COLO668 (cell line): Measurements from ENCODE around the gene PRKN.

Source experiments
- DNase-seq: peaks from one replicate; lab custom pipeline; 2025; ENCODE audit not compliant: unreplicated experiment; lab: John Stamatoyannopoulos, UW

Gene PRKN

DNA sequence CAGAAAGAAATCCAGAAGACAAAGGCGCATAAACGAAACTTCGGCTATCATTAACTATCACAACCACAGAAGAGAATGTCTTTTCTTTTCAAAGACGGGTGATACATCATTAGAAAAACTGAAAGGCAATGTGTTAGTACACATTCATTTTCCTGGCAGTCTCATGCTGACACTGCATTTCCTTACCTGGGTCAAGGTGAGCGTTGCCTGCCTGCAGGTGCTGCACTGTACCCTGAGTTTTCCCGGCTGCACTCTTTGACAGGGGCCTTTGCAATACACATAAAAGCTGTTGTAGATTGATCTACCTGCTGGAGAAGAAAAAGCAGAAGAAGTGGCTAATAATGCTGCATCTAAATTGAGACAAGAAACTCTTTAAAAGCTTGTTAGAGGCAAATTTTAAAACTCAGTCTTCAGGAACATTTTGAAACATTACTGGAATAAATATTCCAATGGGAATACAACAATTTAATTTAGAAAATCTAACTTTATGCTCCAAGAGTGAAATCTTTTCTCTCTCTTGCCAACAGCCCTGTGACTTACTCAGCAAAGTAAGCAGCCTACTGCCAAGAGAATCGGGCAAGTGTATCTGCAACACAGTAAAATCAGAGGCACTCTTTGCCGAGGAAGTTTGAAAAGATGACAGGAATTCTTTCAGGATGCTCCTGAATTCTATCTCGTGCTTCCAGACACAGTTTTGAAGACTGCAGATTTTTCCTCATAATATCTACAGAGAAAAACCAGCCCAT, 526.4 kb downstream of the PRKN start:
- no peak for DNase-seq

DNA sequence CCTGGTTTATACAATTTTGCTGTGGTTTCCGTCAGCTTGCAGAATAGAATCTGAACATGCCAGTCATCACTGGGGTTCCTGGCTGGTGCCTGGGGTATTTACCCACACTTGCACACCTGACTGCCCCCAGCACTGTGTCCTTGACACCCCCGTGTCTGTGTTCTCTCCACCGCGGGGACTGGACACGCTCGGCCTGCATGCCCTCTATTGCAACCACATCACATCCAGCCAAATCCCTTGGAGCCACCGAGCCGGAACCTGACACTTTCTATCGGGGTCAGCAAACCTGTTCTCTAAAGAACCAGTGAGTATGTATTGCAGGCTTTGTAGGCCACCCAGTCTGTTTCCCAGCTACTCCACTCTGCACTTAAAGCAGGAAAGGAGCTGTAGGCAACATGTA, 527.5 kb downstream of the PRKN start:
- DNase-seq = no peak

DNA sequence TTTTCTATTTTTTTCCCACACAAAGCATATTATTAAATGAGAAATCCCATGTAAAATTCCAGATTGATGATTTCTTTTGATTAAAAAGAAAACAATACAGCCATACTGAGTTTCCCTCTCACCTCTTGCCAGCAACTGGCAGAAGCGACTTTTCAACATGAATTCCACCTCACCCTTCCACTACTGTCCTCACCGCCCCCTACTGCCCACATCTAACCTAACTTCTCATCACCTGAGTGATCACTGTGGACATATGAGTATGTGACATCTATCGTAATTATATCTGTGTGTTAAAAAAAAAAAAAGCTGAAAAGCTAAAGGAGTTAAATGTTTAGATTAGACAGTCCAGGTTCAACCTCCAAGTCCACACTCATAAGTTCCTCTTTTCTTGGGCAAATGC, 528.6 kb downstream of the PRKN start:
- DNase-seq = no peak

DNA sequence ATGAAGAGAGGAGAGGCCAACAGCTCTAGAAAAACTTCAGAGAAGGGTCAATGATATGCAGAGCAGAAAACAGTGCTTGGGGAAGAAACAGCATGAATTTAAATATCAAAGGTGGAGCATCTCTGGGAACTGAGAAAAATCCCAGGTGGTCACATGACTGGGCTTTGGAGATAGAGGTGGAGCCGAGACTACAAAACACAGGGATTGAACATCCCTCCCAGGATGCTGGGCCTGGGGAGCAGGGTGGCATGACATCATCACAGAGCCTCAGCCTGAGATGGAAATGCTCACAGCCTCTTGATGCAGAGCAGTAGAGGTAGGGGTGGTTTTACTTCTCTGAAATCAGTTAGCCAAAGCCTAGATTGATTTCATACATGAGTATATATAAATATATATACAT, 529.5 kb downstream of the PRKN start:
- DNase-seq = no peak

DNA sequence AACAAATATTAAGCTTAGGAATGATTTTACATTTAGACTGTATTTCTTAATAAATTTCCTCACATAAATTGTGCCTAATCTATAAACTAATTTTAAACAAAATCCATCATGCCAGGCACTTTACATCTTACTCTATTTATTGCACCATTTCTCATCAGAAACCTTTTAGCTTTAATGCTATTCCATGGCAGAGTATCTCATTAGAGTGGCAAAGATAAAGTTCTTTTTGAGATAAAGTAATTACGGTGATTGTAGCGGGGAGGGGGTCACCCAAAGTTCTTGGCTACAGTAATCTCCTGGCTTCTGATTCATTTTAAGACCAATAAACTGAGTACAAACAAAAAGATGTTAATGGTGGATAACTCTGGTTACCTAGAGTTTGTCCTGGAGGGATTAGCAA, 532.1 kb downstream of the PRKN start:
- no peak for DNase-seq

DNA sequence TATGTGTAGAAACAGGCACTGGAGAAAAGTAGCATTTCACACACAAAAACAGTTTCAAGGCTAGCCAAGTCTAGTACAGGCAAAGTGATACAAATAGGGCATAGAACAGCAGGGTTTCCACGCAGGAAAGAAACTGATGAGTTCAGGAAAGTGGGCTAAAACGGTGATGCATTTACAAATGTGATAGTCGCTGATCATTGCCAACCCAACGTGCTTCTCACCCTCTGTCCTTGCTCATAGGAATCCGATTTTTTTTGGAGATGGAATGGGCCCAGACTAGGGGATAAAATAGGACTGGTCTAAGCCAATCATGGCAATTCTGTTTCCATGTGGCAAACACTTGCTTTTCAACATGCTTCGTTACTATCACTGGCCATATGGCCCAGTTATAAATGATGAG, 536.6 kb downstream of the PRKN start:
- DNase-seq = no peak

DNA sequence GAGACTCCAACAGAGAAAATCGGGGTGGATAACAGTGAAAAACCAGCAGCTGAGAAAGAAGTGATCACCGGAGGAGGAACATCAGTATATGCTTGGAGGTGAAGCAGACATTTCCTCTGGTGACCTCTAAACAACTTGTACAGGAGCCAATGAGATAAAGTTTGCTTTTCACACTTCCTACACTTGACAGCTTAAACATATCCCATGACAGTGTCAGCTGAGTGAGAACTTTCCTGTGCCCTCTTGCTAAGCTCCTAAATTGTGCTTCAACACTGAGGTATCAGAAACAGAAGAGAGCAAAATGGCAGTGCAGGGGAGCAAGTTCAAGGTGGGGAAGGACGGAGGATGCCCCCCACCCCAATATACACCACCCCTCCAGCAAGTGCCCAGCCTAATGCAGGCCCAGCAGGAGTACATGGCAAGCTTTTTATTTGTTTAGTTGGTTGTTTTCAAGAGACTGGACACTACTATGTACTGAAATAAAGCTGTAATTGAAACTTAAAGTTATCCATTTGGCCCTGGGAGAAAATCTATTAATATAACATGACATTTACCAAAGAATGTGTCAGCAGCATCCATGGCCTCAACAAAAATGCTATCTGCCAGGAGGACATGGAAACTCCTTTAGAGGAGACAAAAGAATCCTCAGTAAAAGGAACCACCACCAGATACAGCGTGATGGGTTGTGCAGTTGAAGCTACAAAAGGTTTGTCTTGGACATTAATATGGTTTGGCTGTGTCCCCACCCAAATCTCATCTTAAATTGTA, 540.2 kb downstream of the PRKN start:
- no peak for DNase-seq

DNA sequence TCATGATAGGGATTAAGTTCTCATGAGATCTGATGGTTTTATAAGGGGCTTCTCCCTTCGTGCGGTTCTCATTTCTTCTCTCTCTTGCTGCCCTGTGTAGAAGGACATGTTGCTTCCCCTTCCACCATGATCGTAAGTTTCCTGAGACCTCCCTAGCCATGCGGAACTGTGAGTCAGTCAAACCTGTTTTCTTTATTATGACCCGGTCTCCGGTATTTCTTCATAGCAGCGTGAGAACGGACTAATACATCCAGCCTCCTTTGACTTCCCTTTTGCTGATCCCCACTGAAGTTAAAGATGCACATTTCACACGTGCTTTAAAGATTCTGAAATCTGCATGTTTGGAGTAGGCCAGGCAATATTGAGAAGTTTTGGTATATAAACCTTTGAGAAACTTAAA, 543.1 kb downstream of the PRKN start:
- no peak for DNase-seq

DNA sequence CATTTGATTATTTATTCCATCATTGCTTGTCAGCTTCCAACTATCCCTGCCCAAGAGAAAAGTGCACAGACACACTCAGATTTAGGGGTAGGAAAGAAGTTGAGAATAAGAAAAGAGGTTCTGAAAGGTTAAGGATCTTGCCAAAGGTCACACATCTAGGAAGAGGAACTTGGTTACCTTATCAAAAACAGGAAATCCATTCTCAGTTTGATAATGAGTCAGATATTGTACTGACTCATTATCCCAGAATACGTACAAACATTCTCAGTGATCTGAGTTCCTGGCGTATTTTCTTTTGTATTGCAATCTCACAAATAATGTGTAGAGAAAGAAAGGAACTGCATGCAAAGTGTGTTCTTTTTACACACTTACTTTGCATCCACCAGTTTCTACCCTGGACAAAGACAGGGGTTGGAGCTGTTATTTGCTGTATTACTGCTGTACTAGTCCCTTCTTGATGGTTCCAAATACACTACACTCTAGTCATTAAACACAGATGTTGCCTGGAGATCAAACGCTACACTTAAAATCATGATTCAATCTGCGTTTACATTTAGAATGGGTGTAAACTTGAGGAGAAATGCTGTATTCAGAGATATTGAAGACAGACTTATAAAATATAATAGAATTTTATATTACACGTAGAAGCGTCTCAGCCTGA, 545.7 kb downstream of the PRKN start:
- no peak for DNase-seq

DNA sequence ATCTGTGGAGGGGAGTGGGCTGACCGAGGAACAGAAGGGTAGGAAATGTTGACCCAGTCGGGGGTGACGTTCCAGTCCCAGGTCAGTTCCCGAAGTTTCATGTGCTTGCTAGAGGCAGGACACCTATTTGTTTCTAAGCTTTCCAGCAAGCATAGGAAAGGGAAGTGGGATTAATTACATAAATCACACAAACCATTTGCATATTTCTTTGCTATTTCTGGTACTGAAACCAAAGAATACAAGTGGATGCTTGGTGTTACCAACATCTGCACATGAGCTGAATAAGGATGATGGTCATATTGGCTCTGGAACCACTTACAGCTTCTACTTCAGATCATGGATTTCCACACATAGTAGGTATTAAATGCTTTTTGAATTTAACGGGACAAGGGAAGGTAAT, 546.5 kb downstream of the PRKN start:
- no peak for DNase-seq

DNA sequence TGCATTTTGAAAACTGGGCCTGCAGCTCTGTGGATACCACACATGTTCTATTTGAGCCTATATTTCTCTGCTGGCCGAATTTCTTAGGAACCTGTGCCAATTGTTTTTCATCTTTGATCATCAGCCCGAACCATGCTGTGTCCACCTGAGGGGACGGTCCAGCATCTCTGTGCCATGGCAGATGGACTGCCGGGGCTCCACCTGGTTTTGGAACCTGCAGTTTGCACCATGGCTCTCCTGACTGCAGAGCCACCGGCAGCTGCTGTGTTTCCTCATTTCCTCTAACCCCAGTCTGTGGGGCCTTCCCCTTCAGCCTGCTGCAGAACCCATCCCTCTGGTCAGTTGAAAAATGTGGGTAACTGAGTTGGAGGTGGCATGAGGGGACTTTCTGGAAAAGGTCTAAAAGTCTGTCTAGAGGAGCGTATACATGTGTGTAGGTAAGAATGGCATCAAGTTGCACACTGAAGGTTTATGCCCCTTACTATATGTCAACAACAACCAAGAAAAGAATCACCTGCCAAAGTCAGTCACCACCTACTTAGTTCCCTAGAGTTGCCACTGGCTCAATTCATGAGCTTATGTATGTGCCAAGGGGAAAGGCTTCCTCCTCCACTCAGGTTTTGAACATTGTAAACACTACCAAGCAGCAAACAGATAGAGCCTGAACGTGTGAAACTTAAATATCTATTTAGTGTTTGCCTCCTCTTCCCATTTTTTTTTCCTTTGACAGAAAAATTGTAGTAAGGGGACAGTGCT, 548.2 kb downstream of the PRKN start:
- no peak for DNase-seq

DNA sequence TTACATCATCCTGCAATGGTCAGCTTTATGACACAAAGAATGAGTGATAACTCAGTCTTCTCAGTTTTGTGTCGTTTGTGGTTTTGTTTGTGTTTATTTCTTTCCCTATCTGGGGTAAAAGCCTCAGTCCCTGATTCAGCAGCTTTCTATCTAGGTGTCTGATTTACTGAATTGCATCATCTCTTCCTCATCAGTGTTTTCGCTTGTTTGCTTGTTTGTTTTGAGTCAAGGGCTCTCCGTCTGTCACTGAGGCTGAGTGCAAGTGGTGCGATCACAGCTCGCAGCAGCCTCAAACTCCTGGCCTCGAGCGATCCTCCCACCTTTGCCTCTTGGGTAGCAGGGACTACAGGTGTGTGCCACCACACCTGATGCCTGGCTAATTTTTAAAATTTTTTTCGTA, 548.9 kb downstream of the PRKN start:
- DNase-seq = no peak

DNA sequence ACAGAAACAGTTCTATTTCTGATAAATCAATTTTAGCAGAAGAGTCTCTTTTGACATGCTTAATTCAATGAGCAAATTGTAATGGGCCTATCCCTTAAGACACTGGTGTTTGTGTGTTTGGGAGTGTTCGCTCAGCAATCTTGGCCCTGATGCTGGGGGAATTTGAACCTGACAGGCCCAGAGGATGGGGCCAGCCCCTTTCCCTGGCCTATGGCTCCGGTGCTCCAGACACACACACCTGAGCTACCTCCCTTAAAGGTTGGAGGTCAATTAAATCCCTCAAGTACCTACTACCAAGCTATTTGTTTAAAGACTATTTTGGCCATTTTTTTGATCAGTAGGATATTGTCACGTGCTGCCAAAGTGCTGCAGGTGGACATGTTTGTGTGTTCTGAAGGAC, 549.3 kb downstream of the PRKN start:
- DNase-seq = no peak

DNA sequence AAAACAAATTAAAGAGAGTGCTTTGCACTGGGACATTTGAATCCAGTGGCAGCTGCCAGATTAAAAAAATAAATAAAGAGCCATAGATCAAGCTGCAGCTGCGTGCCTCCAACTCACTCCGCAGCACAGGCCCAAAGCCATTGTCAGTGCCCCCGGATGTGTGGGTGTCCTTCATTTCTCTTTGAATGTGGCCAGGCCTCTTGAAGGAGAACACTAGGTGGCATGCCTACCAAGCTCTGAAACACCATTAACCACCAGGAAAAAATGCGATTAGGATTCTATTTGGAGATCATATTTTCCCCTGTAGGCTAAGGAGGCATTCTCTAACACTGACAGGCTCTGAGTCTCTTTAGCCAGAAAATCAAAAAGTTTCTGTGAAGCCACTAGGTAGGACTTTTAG, 549.8 kb downstream of the PRKN start:
- DNase-seq = no peak

DNA sequence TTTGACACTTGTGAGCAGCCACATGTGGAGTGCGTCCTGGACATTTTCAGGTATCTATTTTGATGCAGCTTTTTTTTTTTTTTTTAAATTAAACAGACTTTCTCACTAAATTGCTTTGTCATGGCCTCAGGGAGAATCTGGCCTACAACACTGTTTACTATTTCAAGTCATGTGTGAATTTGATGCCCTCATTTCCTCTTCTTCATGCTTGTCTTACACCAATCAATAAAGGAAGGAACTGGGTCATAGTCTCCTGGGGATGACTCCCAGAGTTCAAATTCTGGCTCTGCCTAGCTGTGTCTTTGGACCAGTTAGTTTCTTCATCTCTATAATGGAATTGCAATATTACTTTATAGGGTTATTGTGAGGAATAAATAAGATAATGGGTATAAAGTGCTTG, 554.1 kb downstream of the PRKN start:
- no peak for DNase-seq

DNA sequence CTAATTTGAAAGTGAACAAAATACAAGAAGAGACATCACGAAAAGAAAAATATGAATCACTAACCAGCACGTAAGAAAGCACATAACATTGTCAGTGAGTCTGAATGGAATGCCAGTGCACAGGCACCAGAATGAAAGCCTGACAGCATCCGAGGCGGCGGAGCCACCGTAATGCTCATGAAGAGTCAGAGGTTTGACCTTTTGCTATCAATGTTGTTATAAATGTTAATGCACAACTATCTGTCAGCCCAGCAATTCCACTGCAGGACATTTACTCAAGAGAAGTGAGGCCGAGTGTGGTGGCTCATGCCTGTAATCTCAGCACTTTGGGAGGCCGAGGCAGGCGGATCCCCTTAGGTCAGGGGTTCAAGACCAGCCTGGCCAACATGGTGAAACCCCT, 562.1 kb downstream of the PRKN start:
- no peak for DNase-seq

DNA sequence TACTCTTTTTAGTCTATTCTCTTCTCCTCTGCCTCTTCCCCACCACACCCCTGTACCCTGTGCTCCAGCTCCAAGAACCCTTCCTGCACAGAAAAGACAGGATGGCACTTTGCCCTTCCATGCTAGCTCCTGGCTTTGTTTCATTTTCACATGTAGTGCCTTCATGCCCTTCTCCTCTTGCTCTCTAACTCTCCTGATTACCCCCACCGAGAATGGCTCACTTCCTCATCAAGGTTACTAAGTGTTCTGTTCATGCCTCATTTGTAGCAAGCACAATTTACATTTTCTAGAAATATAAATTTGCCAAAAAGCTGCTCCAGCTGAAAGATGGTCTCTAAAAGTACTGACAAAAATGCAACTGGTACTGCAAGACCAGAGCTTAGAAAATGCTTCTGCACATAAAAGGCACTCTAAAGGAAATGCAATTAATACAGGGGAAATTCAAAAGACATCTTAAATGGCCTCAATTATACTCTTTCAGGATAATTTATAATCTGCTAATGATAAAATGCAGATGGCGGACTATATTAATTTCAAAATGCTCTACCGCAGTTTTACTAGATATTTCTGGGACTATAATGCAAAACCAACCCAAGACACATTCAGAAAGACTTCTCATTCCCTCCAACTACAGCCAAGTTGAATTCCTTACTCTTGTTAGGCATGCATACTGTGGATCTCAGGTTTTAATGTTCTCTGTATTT, 570.2 kb downstream of the PRKN start:
- no peak for DNase-seq

DNA sequence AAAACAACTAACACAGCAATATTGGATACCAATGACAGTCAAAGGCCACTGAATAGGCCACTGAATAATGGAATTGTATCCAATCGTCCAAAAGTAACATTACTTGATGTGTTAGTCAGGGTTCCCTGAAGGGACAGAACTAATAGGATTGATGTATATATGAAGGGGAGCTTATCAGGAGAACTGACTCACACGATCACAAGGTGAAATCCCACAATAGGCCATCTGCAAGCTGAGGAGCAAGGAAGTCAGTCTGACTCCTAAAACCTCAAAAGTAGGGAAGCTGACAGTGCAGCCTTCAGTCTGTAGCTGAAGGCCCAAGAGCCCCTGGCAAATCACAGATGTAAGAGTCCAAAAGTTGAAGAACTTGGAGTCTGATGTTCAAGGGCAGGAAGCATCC, 571.4 kb downstream of the PRKN start:
- no peak for DNase-seq

DNA sequence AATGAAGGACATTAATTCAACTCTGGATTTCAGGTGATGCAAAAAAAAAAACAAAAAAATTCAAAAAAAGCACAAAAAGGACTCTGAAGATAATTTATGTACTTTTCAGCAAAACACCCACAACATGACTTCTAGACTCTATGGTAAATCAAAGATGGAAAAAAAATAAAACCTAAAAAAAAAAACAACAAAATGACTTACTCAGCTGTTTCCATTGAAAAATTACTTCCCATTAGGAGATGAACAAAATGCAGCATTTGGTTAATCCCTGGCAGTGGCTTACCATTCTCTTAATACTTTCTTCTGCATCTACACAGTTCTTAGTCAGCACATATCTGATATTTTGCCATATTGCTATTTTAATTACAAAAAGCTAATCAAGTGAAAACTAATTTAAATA, 572.6 kb downstream of the PRKN start:
- DNase-seq = no peak

DNA sequence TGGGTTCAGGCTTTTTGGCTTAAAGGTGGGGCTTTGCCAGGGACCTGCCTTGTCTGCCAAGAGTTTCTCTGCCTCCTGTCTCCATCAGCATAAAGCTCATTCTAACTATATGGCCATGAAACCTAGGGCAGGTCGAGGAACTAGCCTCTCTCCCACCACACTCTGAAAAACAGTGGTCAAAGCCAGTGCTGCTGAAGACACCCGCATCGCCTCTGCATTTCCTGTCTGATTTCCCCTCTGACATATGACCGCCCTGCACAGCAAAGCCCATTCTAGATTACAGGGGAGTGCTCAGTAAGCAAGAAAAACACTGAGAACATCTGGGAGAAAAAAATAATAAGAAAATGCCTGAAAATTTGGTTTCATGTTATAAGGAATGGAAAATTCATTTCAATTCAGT, 573.6 kb downstream of the PRKN start:
- DNase-seq = no peak

DNA sequence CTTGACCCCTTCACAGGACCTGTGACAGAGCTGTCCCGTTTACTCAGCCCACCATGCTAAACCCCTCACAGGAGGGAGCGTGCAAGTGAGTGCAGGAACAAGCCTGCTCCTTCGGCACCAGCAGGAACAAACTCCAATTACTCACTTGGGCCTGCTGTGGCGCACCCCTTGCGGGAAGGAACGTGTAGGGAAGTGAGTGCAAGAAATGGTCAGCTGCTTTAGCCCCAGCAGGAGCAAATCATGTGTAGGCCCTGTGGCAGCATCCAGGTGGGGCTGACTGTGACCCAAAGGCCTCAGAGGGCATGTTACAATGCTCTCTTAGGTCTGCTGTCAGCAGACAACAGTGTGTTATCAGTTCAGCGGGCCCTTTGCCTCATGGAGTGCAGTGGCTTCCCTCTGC, 574.4 kb downstream of the PRKN start:
- DNase-seq = no peak
